NCI-H524 (cell line): ENCODE results near the gene CYP46A1.

Source experiments
- DNase-seq, 2 experiments: peaks; one replicate each; lab custom pipeline; 2025; lab: John Stamatoyannopoulos, UW

Gene CYP46A1

DNA sequence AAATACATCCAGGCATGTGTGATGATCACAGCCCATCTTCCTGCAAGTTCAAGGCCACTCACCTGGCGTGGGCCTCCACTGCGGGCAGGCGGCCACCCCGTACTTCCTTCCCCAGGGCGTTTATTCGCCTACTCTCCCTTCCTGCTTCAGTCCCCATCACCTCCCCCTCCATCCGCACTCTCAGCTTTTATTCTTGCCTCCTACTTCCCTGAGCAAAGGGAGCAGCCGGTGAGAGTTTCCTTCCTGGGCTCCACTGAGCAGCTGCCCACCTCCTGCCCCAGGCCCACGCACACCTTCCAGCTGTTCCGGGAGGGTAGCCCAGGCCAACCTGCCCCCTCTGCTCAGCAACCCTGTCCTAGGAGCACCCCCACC lies 4.1 kb downstream of the CYP46A1 start:
- DNase-seq, result no peak

DNA sequence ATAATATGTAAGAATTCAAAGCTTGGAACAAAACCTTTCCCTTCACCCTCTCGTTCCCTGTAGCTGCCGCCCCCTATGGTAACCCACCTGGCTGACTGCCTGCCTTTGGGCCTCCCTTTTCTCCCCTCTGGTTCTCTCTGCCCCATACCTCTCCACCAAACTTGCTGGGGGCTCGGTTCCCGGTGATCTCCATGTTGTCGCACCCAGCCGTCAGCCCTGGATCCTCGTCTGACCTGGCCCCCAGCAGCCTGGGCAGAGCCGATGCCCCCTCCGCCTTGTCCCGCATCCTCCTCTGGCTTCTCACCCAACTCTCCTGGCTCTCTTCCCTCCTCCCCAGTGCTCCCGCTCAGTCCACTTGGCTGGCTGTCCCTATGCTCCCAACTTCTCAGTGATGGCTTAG lies 4.5 kb downstream of the CYP46A1 start:
- no peak for DNase-seq

DNA sequence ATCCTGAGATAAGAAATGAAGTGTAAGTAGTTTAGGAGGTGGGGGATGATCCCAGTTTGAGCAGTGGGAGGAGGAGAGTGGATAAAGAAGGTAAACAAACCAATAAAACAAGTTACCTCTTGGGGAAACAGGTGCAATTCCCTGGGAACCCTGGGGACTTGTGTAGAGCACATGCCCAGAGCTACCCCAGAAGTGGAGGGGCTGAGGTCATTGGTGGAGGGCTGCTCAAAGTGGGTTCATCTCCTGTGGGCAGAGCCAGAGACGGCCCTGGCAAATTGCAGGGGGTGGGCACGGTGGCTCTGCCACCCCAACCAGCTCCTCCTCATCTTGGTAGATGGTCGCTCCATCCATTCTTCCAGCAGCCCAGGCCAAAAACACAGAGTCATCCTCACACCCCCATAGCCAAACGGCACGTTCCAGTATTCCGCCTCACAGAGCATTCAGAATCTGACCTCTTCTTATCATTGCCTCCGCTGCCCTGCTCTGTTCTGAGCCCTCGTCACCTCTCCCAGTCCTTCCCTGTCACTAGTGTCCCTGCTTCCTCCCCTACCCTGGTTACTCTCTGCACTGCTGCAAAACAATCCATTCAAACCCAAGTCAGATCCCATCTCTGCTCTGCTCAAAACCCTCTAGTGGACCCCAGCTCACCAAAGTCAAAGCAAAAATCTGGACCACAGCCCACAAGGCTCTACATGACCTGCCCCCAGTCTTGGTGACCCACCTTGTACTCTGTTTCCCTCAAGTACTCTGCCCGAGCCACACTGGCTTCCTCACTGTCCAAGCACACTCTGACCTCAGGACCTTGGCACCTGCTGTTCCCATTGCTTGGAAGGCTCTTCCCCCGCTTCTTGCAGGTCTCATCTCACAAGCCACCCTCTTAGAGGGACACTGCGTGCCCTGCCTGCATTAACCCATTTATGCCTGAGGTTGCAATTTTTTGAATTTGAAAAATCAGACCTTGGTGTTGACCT lies 5.5 kb downstream of the CYP46A1 start:
- no peak for DNase-seq

GRCh38 chr14:99690636-99691035 lies 6.5 kb downstream of the CYP46A1 start:
- no peak for DNase-seq

DNA sequence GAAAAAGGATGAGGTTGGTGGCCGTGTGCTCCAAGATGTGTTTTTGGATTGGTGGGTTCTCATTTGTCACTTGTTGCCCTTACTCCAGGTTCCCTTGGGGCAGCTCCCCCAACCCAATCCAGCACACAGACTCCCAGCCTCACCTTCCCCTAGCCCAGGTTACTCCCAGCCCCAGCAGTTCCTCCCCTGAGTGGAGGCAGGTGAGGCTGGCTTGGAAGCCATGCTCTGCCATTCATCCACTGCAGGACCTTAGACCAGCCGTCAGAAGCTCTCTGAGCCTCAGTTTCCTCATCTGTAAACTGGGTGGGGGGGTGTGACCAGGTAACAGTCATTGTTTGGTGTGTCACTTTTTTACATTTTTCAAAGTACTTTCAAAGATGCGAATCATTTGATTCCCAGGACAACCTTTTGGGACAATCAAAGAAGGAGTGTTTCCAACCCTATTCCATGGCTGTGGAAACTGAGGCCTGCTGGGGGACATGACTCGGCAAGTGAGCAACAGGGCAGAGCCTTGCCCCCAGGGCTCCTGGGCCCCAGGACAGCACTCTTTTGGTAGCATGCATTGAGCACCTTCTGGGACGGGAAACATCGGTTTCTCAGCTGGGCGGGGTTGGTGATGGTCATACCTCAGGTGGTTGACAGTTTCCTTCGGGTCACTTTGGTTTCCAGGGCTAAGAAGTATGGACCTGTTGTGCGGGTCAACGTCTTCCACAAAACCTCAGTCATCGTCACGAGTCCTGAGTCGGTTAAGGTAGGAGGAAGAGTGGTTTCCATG lies 7.2 kb downstream of the CYP46A1 start:
- DNase-seq, result no peak

DNA sequence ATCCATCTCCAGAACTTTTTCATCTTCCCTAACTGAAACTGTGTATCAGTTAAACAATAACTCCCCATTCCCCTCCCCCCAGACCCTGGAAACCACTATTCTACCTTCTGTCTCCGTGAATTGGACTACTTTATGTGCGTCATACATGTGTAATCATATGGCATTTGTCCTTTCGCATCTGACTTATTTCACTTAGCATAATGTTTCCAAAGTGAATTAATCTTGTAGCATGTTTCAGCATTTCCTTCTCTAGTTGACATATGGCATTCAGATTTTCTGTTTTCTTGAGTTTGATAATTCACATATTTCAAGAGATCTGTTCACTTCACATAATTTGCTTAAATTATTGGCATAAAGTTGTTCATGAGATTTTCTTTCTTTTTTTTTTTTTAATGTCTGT lies 9.8 kb downstream of the CYP46A1 start:
- no peak for DNase-seq

- DNase-seq, result no peak
Observed at GRCh38 chr14:99696929-99697328, 12.8 kb downstream of the CYP46A1 start.

GRCh38 chr14:99698236-99698635 lies 14.1 kb downstream of the CYP46A1 start:
- no peak for DNase-seq

DNA sequence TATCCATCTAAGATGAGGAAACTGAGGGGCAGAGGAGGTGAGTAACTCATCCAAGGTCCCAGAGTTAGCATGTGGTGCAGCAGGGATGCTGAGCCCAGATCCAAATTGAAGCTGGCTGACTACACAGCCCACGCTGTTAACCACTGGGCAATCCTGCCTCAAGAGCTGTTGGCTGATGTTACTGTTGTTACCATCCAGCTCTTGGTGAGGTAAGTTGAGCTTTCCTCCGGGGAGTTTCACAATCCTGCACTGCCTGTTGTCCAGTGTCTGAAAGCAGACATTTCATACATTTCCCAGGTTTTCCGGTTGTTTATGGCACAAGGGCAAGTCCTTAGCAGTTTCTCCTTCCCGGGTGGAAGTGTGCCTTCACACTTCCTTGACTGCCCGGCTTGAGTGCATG lies 14.5 kb downstream of the CYP46A1 start:
- DNase-seq, result no peak

GRCh38 chr14:99699085-99699760 lies 15.1 kb downstream of the CYP46A1 start:
- no peak for DNase-seq

DNA sequence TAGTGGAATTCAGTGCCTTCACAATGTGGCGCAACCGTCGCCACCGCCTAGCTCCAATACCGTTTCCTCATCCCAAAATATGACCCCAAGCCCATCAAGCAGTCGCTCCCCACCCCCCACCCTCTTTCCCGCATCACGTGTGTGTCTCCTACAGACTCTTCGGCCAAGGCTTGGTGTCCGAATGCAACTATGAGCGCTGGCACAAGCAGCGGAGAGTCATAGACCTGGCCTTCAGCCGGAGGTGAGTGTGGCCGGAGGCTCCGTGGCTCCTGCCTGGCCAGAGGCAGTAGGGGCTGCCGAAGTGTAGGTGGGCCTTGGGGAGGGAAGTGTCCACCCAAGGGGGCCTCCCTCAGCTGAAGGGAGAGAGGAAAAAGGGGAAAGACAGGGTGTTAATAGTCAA lies 15.8 kb downstream of the CYP46A1 start:
- no peak for DNase-seq

GRCh38 chr14:99700379-99700778 lies 16.3 kb downstream of the CYP46A1 start:
- DNase-seq, result no peak

GRCh38 chr14:99701260-99701659 lies 17.2 kb downstream of the CYP46A1 start:
- no peak for DNase-seq

- no peak for DNase-seq
Observed at GRCh38 chr14:99702115-99702514, 18.0 kb downstream of the CYP46A1 start.

- no peak for DNase-seq
Observed at GRCh38 chr14:99703381-99703780, 19.3 kb downstream of the CYP46A1 start.

DNA sequence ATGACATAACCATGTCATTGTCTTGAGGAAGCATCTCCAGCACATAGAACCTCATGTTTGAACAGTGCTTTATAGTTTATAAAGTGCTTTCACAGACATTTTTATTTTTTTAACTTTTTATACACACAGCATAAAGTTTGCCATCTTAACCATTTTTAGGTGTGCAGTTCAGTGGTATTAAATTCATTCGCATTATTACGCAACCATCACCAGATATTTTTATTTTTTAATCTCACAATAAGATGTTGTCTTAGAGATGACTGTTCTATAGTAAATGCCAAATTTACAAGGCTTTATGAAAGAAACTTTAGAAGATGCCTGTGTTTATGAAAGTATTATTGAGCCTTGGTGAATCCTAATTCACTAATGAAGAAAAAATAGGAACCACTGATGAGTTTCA lies 19.9 kb downstream of the CYP46A1 start:
- no peak for DNase-seq

DNA sequence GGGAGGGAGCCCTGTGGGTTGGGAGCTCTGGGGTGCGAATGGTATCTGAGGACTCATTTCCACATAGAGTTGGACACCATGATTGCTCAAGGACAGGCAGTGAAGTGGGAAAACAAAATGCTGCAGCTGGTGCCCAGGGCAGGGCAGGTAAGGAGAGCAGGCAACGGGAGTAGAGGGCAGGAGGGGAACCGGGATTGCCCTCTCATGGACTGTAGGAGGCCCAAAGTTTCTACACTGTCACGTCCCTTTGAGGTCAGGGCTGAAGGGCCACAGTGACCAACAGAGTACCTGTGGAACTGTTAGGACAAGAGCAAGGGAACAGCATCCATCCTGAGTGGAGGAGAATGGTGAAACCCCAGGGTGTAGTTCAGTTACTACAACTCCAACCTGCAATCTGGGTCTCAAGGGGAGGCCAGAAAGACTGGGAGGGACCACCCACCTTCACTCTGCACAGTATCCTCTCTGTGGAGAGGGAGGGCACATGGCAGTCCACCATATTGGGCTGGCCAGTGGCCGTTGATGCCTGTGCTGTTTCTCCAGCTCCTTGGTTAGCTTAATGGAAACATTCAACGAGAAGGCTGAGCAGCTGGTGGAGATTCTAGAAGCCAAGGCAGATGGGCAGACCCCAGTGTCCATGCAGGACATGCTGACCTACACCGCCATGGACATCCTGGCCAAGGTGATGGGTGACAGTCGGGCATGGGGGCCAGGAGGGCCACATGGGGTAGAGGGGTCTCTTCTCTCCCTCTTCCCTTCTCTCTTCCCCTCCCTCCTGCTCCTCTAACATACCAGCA lies 22.2 kb downstream of the CYP46A1 start:
- no peak for DNase-seq

- no peak for DNase-seq
Observed at GRCh38 chr14:99707420-99707819, 23.3 kb downstream of the CYP46A1 start.

DNA sequence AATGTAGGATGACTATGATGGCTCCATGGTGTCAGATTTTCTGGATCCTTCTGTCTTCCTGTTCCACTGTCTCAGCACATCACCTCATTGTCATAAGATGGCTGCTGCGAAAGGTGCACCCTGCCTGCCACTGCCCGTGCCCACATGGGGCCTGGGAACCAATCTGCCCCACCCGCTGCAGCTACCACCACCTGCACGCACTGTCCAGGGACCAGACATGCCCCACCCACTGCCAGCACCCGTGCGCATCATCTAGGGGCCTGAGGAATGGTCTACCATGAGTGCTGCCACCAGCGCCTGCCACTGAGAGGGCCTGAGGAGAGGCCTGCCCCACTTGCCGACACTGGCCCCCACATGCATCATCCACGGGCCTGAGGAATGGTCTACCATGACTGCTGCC lies 23.8 kb downstream of the CYP46A1 start:
- no peak for DNase-seq

GRCh38 chr14:99708449-99708848 lies 24.4 kb downstream of the CYP46A1 start:
- DNase-seq, result no peak

GRCh38 chr14:99713972-99714371 lies 29.9 kb downstream of the CYP46A1 start:
- DNase-seq, result no peak
